Measurements from ENCODE around the gene PTPRN2.
"Not testable (repeated sequence)": the region's sequence is repeated elsewhere in the genome, so short reads cannot be mapped to it uniquely, and the experiment has no call there.

The PTPRN2 gene

DNA sequence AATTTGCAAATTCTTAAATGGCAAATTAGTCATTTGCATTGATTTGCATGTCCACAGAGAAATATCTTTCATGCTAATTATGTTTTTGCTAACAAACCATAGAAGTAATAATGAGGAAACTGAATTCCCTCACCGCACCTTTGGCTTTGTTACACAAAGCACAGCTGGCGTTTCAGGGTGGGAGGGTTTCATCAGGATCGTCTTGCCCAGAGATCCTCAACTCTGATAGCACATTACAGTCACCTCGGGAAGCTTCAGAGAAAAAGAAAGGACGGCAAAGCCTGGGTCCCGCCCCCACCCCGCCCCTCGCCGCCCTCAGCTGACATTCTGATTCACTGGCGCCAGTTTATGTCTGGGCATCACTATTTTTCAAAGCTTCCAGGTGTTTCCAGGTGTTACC is 119.4 kb downstream of the PTPRN2 start:
- DNase-seq (ENCODE audit: low read depth): no peak

DNA sequence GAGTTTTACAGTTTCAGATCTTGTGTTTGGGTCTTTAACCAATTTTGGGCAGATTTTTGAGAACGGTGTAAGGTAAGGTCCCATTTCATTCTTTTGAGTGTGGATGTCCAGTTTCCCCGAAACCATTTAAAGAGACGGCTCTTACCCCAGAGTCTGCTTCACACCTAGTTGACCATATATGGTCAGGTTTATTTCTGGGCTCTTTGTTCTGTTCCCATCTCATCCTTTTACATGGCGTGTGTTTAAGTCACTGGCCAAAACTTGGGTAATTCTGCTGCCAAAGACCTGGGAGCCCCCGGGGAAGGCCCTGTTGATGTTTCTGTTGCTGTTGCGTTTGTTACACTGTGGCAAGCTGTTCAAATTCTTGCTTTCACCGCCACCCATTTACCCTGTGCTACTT is 120.1 kb downstream of the PTPRN2 start:
- no peak for DNase-seq (ENCODE audit: low read depth)

GRCh38 chr7:158463317-158463716 is 124.3 kb downstream of the PTPRN2 start:
- no peak for DNase-seq (ENCODE audit: low read depth)

DNA sequence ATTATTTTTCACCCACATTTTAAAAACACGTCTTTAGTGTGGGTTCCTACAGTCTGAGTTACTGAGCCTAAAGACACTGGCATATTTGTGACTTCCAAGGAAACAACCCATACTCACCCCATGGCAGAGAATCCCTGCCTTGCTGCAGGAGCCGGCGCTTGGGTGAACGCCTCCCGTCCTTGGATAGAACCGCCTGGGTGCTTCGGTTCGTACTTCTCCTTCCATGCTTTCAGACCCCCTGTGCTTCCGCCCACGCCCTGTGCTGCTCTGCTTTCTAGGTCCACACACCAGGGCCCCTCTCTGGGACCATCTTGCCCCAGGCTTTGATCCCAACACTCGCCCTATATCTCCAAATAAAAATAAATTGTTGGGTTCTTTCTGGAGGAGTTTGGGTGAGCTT is 125.8 kb downstream of the PTPRN2 start:
- no peak for DNase-seq (ENCODE audit: low read depth)

GRCh38 chr7:158460665-158461064 is 127.0 kb downstream of the PTPRN2 start:
- no peak for DNase-seq (ENCODE audit: low read depth)

DNA sequence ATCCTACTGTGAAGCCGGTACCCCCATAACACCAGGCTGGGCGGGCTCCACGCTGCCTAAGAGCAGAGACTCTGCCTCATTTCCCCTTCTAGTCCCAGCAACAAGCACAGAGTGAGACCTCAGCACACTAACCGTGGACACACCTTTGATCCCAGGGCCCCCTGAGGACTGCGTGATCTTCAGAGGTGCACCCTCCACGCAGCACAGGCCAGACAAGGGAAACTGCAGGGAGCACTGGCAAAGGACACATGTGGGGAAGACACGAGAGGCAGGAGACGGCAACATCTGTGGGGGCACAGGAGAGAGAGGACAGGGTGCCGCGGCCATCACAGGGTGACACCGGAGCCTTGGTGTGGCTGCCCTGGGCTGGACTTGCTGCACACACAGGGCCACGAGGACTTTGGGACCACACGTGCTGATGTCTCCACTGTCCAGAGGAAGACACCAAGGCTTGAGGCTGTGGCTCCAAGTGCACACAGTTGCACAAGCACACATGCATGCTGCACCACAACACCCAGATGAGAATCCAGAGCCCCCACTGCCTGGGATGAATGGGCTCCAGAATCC is 128.8 kb downstream of the PTPRN2 start:
- no peak for DNase-seq (ENCODE audit: low read depth)

DNA sequence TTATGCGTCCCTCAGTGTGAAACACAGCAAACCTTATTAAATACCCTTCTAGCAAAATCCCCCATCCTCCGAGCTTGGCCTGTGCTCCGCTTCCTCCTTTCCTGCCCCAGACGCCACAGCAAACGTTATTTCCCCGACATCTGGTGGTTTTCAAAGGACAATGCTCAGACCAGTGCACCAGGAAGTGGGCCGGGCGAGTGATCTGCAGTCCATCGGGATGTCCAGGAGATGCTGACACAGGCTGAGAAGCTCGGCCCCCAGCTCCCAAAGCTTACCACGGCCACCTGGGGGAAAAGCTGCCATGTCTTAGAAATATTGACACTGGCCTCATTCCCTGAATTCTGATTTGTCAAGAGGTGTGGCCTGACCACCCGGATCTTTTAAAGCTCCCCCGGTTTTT is 129.5 kb downstream of the PTPRN2 start:
- DNase-seq (ENCODE audit: low read depth): no peak

- not testable (repeated sequence) for DNase-seq (ENCODE audit: low read depth)
These were observed 130.0 kb downstream of the PTPRN2 start for GRCh38 chr7:158457586-158457985.

- no peak for DNase-seq (ENCODE audit: low read depth)
These were observed 133.0 kb downstream of the PTPRN2 start for GRCh38 chr7:158454631-158455030.

GRCh38 chr7:158453663-158454062 is 134.0 kb downstream of the PTPRN2 start:
- DNase-seq (ENCODE audit: low read depth): no peak

- no peak for DNase-seq (ENCODE audit: low read depth)
These were observed 135.3 kb downstream of the PTPRN2 start for GRCh38 chr7:158452331-158452730.

DNA sequence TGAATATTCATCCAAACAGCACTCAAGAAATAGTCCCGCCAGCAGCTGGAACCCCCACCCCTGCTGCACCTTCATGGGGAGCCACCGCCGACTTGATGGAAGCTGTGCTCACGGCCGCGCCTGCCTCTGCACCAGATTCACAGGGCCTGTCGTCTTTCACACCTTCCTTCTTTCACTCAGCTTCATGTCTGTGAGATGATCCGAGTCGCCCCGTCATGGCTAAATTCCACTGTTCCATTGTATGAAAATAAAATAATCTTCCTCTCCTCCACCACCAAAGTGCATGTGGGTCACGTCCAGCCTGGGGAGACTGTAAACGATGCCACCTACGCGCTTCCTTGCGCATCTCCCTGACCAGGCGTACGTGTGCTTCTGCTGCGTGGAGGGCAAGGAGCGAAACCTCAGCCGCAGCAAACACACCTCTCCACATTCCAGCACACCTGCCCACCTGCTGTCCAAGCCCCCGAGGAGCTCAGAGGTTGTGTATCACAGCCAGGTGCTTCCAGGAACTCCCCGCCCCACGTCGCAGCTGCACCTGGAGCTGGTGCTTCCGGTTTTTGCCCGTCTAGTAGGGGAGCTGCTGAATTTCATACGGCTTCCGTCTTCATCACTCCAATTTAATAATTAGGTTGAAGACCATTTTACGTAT is 137.0 kb downstream of the PTPRN2 start:
- no peak for DNase-seq (ENCODE audit: low read depth)

DNA sequence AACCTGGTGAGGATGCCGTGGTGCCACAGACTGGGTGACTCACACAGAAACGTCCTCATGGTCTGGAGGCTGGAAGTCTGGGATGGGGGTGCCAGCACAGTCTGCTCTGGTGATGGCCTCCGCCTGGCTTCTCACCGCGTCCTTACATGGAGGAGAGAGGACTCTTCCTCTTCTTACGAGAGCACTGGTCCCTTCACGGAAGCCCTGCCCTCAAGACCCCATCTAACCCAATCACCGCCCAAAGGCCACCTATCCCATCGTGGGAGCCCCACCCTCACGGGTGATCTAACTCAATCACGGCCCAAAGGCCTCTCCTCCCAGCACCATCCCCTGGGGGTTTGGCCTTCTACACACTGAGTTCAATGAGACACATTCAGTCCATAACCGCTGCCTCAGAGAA is 137.7 kb downstream of the PTPRN2 start:
- no peak for DNase-seq (ENCODE audit: low read depth)

DNA sequence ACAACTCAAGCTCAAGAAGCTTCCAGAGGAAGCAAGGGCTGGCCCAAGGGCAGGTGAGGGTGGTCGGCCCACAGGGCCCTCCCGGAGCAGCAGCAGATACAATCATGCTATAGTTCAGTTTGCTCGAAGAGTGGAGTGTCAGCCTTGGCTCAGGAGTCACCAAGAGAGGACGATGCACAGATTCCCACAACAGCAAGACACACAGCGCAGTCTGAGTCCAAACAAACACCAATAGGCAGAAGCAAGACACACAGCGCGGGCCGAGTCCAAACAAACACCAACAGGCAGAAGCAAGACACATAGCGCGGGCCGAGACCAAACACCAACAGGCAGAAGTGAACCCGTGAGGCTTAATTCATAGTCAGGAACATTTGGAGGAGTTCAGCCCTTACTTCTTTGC is 138.4 kb downstream of the PTPRN2 start:
- DNase-seq (ENCODE audit: low read depth): no peak

GRCh38 chr7:158448430-158449100 is 139.1 kb downstream of the PTPRN2 start:
- no peak for DNase-seq (ENCODE audit: low read depth)

DNA sequence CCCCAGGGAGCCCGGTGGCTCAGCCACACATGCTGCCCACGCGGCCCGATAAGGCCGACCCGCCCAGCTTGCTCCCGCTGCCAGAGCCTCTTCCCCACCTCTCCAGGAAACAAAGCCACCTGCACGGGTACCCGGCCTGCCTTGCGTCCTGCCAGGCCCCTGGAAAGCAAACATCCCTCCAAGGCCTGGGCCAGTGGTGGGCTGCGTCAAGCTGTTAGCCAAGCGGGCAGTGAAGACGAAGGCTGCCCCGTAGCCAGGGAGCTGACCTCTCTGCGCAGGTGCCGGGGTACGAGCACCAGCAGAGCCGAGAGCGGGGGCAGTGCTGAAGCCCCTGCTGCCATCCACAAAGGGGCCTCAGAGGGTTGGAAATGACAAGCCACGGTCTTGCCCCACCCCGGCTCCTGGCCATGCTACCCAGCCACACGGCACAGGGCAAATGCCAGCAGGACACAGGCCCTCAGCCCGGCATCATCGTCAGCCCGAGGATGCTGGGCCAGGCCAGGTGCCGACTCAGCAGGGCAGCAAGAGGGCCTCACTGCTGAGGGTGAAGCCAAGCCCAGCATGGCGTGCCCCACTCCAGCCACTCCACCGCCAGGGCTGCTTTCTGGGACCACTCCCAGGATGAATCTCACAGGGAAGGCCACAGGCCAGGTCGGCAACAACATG is 140.0 kb downstream of the PTPRN2 start:
- no peak for DNase-seq (ENCODE audit: low read depth)

DNA sequence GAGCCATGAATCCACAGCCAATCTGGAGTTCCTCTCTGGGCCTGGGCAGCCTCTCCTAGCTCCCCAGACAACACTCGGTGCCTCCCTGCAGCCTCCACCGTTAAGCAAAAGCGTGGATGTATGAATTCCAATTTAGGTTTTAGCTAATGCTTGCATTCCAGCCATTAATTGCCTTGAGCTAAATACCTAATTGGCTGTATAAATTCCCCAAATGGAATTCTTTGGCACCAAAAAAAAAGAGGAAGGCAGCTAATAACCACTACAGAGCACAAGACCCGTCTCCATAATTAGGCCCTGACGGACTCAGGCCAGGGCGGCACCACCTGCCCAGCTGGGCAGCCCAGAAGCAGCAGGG is 140.5 kb downstream of the PTPRN2 start:
- DNase-seq (ENCODE audit: low read depth): no peak

DNA sequence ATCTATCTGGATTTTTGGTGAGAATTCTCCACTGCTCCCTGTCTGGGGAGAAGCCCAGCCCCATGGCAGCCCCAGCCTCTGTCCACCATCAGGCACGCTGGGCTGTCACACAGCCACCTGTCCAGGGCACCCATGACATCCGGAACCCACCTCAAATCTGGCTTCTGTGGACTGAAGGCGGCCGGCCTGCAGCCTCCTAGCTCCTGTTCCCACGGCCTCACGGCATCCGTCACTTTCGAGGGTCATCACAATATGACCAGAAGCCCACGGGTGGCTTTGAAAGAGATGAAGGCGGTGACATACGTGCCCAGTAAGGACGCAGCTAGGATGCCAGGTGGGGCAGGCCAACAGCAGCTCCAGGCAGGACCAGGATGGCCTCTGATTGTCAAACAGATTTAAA is 140.9 kb downstream of the PTPRN2 start:
- no peak for DNase-seq (ENCODE audit: low read depth)

- DNase-seq (ENCODE audit: low read depth): no peak
These were observed 141.3 kb downstream of the PTPRN2 start for GRCh38 chr7:158446281-158446680.

DNA sequence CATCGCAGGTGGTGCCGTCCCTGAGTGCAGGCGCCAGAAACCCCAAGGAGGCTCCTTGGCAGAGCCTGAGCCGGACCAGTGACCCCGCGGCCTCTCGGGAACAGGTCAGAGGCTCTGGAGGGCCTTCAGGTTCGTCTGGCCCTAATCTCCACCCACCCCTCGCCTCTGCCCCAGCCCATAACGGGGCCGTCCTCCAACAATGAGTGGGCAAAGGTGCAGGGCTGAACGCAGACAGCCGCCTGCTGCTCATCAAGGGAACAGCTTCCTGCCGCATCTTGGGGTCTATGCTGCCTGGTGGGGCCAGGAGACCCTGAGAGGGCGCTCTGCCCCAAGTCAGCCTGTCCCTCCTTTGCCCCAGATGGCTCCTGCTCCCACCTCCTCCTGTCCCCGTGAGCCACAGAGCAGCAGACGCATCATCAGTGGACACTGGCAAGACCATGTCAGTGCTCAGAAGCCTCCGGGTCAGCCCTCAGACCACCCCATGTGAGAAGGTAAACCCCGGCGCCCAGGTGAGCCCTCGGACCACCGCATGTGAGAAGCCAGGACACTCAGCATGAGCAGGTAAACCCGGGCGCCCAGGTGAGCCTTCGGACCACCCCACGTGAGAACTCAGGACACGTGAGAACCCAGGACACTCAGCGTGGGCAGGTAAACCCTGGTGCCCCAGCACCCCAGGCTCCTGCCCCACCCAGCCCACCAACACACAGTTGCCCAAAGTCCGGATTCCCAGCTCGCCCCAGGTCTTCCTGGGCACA is 142.0 kb downstream of the PTPRN2 start:
- no peak for DNase-seq (ENCODE audit: low read depth)

- no peak for DNase-seq (ENCODE audit: low read depth)
These were observed 142.9 kb downstream of the PTPRN2 start for GRCh38 chr7:158444501-158445420.

Data from CMK (cell line).